Cerebellar nuclear complex (tissue), 1 donor: Measurements from ENCODE around the gene HOXA4.

Source experiments
- DNase-seq, 2 experiments: peaks; one replicate each; lab custom pipeline; 2025; lab: John Stamatoyannopoulos, UW

HOXA4 gene

GRCh38 chr7:27169658-27170425 lies 39.3 kb upstream of the HOXA4 start:
- no peak for DNase-seq

- no peak for DNase-seq
Observed at GRCh38 chr7:27168265-27168947, 37.8 kb upstream of the HOXA4 start.

GRCh38 chr7:27167916-27168264 lies 37.3 kb upstream of the HOXA4 start:
- DNase-seq: no peak

- no peak for DNase-seq
Observed at GRCh38 chr7:27166531-27167505, 36.3 kb upstream of the HOXA4 start.

- no peak for DNase-seq
Observed at GRCh38 chr7:27165996-27166530, 35.5 kb upstream of the HOXA4 start.

GRCh38 chr7:27165089-27165995 lies 34.8 kb upstream of the HOXA4 start, which contains the start of gene HOXA9:
Gene HOXA9 (minus strand): TSS chr7:27165537. CDS start chr7:27165457, 80 bp downstream.
- DNase-seq: no peak

- no peak for DNase-seq
Observed at GRCh38 chr7:27164367-27165088, 34.0 kb upstream of the HOXA4 start.

GRCh38 chr7:27164045-27164366 lies 33.4 kb upstream of the HOXA4 start:
- DNase-seq: no peak

GRCh38 chr7:27163288-27164044 lies 32.9 kb upstream of the HOXA4 start:
- DNase-seq: no peak

GRCh38 chr7:27162561-27163287 lies 32.2 kb upstream of the HOXA4 start:
- no peak for DNase-seq

GRCh38 chr7:27161721-27162560 lies 31.4 kb upstream of the HOXA4 start:
- DNase-seq: no peak

GRCh38 chr7:27161214-27161720 lies 30.7 kb upstream of the HOXA4 start:
- no peak for DNase-seq

GRCh38 chr7:27160546-27161213 lies 30.1 kb upstream of the HOXA4 start:
- peak in 1 of 2 experiments; percentile 15 for DNase-seq

- DNase-seq: no peak
Observed at GRCh38 chr7:27160145-27160545, 29.6 kb upstream of the HOXA4 start.

GRCh38 chr7:27159266-27160144 lies 28.9 kb upstream of the HOXA4 start:
- DNase-seq: no peak
